IPS-18c (cell line): ENCODE measurements around the gene RAPGEF2.

Experiments
- H3K4me3 ChIP-seq: 2 replicates; pipeline ENCODE4 v1.7.0; 2013; ENCODE audit warnings: low read depth, mild to moderate bottlenecking, low read length, moderate library complexity; ENCODE audit not compliant: insufficient read depth
- H3K9me3 ChIP-seq: one replicate; pipeline ENCODE4 v1.6.1; 2013; ENCODE audit warnings: mild to moderate bottlenecking, low read length, moderate library complexity; ENCODE audit not compliant: control insufficient read depth, insufficient read depth

The RAPGEF2 gene

DNA sequence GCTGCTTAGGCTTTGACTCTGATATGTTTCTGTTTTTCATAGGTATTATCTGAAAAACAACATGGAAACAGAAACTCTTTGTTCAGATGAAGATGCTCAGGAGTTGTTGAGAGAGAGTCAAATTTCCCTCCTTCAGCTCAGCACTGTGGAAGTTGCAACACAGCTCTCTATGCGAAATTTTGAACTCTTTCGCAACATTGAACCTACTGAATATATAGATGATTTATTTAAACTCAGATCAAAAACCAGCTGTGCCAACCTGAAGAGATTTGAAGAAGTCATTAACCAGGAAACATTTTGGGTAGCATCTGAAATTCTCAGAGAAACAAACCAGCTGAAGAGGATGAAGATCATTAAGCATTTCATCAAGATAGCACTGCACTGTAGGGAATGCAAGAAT, 238.6 kb downstream of the RAPGEF2 start:
- H3K9me3 ChIP-seq, result no peaks in the 10 kb centered on the region
- H3K4me3 ChIP-seq, result no peak overlapping the region

- H3K9me3 ChIP-seq, result no peaks in the 10 kb centered on the region
- H3K4me3 ChIP-seq, result no peak overlapping the region
Observed at GRCh38 chr4:159342374-159342773, 239.5 kb downstream of the RAPGEF2 start.

DNA sequence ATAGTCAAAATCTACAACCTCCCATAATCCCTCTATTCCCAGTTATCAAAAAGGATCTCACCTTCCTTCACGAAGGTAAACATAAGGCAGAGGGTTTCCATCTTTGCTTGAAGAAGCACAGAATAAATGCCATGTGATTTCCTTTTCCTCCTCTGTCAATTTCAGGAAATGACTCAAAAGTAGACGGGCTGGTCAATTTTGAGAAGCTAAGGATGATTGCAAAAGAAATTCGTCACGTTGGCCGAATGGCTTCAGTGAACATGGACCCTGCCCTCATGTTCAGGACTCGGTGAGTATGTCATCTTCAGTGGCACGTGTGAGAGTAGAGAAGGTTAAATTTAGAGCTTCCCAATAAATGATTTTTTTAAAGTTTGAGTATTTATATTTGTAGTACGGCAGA, 240.2 kb downstream of the RAPGEF2 start:
- no peaks in the 10 kb centered on the region for H3K9me3 ChIP-seq
- no peak overlapping the region for H3K4me3 ChIP-seq

- Histone ChIP-seq H3K9me3 (no peaks in the 10 kb centered on the region), H3K4me3 (no peak overlapping the region)
Observed at GRCh38 chr4:159344877-159345276, 242.0 kb downstream of the RAPGEF2 start.

- no peaks in the 10 kb centered on the region for H3K9me3 ChIP-seq
- no peak overlapping the region for H3K4me3 ChIP-seq
Observed at GRCh38 chr4:159346681-159347080, 243.8 kb downstream of the RAPGEF2 start.

DNA sequence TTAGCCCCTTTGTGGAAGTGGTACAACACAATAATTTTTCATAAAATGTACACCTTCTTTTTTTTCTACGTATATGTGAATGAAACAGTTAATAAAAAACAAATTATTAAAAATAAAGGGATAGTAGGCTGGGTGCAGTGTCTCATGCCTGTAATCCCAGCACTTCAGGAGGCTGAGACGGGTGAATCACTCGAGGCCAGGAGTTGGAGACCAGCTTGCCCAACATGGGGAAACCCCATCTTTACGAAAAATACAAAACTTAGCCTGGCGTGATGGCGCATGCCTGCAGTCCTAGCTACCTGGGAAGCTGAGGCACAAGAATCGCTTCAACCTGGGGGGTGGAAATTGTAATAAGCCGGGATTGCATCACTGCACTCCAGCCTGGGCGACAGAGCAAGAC, 244.9 kb downstream of the RAPGEF2 start:
- Histone ChIP-seq H3K4me3 (no peak overlapping the region), H3K9me3 (no peaks in the 10 kb centered on the region)

DNA sequence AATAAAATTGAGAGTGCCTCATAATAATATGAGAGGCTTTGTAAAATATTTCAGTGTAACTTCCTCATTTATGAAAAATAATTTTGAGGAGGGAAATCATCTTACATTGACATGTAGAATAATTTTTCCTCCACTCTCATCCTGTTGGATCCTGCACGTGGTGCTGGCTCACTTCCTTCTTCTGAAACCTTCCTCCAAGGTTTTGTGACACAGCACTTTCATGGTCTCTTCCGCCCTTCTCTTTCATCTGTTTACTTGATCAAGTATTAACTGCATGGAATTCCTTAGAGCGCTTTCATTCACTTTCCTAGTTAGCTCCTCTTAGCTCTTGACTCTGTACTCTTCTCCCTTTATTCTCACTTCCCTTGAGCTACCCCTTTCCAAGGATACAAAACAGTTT, 246.5 kb downstream of the RAPGEF2 start:
- H3K9me3 ChIP-seq, result no peaks in the 10 kb centered on the region
- H3K4me3 ChIP-seq, result no peak overlapping the region

GRCh38 chr4:159352609-159353008, 249.7 kb downstream of the RAPGEF2 start:
- H3K4me3 ChIP-seq, result no peak overlapping the region
- no peaks in the 10 kb centered on the region for H3K9me3 ChIP-seq

DNA sequence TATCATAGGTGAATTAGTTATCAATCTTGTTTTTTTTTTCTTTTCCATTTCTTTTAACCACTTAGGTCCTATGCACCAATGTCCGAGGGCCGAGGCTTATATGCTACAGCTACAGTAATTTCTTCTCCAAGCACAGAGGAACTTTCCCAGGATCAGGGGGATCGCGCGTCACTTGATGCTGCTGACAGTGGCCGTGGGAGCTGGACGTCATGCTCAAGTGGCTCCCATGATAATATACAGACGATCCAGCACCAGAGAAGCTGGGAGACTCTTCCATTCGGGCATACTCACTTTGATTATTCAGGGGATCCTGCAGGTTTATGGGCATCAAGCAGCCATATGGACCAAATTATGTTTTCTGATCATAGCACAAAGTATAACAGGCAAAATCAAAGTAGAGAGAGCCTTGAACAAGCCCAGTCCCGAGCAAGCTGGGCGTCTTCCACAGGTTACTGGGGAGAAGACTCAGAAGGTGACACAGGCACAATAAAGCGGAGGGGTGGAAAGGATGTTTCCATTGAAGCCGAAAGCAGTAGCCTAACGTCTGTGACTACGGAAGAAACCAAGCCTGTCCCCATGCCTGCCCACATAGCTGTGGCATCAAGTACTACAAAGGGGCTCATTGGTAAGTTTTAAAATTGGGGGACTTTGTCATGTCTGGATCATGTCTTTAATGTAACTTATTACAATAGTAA, 250.7 kb downstream of the RAPGEF2 start:
- Histone ChIP-seq H3K4me3 (no peak overlapping the region), H3K9me3 (no peaks in the 10 kb centered on the region)

DNA sequence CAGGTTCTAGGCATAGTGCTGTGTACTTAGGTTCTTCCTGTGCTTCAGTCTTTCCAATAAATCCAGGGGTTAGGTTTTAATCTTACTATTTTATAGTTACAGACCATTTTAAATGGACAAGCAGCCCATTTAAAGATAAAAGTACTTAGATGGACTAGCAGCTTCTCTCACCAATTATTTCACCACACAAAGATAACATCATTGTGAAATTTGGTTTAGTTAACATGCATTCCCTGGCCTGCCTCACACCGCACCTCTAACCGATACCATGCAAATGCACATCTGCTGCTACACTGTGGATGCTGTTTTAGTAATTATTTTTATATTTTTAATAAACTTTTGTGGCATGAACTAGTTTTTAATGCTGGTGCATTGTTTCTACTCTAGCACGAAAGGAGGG, 252.6 kb downstream of the RAPGEF2 start:
- Histone ChIP-seq H3K9me3 (no peaks in the 10 kb centered on the region), H3K4me3 (no peak overlapping the region)

GRCh38 chr4:159357350-159357749, 254.5 kb downstream of the RAPGEF2 start:
- H3K9me3 ChIP-seq, result no peaks in the 10 kb centered on the region
- H3K4me3 ChIP-seq, result no peak overlapping the region

GRCh38 chr4:159358226-159358625, 255.3 kb downstream of the RAPGEF2 start:
- no peak overlapping the region for H3K4me3 ChIP-seq

DNA sequence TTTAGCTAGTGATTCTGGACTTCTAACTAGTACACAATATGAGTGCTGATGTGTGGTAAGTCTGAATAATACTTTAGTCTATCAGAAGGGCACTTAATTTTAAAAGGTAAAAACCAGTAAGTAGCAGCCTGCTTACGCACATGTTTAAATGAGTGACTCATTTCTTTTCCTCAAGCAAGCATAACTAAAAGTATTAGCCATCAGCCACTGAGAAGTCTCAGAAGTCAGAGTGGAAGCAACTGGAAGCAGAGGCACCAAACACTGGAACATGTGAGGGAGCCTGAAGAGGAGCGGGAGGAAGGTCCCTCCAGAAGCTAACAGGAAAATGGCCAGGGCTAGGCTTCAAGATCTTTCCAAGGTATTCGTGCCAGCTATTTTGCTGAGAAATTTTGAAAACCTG, 257.7 kb downstream of the RAPGEF2 start:
- Histone ChIP-seq H3K4me3 (no peak overlapping the region), H3K9me3 (no peaks in the 10 kb centered on the region)

More at GRCh38 chr4:159358226-159358625, 255.3 kb downstream of the RAPGEF2 start:
- H3K9me3 ChIP-seq, result no peaks in the 10 kb centered on the region

DNA sequence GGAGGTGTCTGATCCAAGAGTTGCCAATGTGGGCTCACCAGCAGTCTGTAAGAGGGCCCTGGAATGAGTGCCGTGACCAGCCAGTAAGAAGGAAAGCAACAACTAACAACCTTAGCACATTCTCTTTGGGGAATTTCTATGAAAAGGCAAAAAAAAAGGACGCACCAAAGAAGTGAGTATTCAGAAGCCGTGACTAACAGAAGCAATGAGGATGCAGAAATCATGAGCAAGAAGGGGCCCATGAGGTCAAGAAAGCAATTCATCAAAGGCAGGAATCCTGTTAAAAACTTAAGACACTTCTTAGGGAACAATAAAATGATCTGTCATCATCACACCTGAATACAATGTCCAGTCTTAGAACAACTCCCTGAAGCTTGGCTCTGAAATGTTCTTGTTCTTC, 260.5 kb downstream of the RAPGEF2 start:
- H3K9me3 ChIP-seq, result no peaks in the 10 kb centered on the region
- no peak overlapping the region for H3K4me3 ChIP-seq

DNA sequence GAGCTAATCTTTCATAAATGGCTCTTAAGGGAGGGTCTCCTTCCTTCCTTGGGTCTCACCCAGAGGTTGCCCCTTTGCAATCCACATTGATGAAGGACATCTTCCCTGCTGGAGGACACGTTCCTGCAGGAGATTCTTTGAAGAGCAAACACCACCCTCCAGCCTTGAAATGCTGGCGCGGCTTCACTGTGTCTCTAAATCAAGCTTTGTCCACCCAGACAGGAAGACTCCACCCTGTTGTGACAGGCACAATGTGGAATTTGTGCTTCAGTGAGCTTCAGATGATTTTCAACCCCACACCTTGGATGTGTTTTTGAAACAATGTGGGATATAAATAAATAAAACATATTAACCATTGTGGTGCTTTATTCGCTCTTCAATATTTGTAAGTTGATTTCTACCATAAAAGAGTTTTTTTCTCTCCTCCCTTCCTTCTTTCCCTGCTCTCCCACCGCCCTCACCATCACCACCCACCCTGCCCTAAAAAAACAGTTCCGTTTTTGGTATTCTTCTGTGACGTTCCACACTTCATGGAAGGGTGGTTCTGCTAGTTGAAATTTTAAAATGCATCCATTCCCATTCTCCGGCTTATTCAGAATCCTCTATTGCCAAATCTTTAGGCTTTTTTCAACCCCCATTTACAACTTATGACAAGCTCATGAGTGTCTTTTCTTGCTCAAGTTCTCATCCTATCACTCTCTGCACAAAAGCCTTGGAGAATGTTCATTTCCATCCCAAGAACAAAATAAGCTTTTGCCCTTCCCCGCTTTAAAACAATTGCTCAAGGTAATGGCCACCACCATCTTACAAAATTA, 264.3 kb downstream of the RAPGEF2 start:
- no peak overlapping the region for H3K4me3 ChIP-seq
- H3K9me3 ChIP-seq, result no peaks in the 10 kb centered on the region

- H3K9me3 ChIP-seq, result no peaks in the 10 kb centered on the region
Observed at GRCh38 chr4:159367781-159368080, 264.9 kb downstream of the RAPGEF2 start.

DNA sequence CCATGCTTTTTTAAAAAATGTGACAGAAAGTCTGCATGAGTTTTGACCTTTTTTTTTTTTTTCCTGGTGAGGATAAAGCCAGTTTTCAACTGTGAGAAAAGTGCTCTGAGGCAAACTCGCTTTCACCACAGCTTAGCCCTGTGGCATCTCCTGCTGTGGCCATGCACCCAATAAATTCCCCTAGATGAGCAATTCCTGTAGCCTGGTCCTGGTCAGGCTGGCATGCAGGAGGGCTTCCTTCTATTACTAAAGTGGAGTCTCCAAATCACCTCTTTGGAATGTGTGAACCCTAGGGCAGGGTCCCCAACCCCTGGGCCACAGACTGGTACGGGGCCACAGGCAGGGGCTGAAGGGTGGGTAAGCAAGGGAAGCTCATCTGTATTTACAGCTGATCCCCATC, 265.4 kb downstream of the RAPGEF2 start:
- Histone ChIP-seq H3K4me3 (no peak overlapping the region), H3K9me3 (no peaks in the 10 kb centered on the region)

More at GRCh38 chr4:159367781-159368080, 264.9 kb downstream of the RAPGEF2 start:
- H3K4me3 ChIP-seq, result no peak overlapping the region

- H3K4me3 ChIP-seq, result no peak overlapping the region
- H3K9me3 ChIP-seq, result no peaks in the 10 kb centered on the region
Observed at GRCh38 chr4:159369256-159369655, 266.4 kb downstream of the RAPGEF2 start.
